ENCODE measurements around the gene CD22. TPM values are rescaled to one million over a fixed set of nuclear protein-coding genes. Genes with fewer than 3 reads are reported as not detected.
A peak's percentile ranks its signal among the peaks of the same experiment; 100 is the strongest.

CD22 gene
- total and polyA plus RNA-seq, 10 of the 15 experiments (the other 5 are each of a cell fraction or from before 2014, with no cell fraction given): 23.0 to 344 (median 181) TPM

DNA sequence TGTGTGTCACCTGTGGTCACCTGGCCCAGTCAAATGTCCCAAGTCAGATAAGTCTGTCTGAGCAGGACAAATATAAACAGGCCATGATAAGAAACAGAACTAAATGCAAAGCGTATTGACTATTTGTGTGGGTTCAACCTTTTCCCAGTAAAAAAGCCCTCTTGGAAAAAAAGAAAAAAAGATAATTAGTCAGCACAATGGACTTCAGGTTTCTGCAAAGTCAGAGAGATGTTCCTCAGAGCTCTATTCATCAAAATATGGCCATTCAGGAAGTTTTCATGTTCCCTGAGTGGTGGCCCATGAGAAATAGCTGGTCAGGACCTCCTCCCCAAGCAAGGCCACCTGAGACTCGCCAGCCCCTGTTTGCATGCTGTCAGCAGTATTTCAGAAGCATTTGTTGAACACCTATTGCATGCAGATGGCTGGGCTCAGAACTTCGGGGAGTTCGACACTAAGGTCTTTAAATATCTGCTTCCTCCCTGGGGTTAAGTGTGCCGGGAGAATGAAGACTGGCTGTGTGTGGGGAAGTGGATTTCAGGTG lies 32.0 kb downstream of the CD22 start:
- no TSS peak for BruUV-seq (replicated peaks)
- Histone ChIP-seq H2AFZ (ENCODE audit: control insufficient read depth, low read depth, low read length) (no peak overlapping the region), H3K36me3 (ENCODE audit: control insufficient read depth in 2 of 2, insufficient read depth in 2 of 2, low read length in 1 of 2) (no peaks in the 10 kb centered on the region), H3K4me1 (ENCODE audit: control insufficient read depth, insufficient read depth, low read length) (peaks cover 6% of the 10 kb centered on the region), H3K9ac (ENCODE audit: control insufficient read depth, insufficient read depth, low read length) (no peak overlapping the region), H3K9me3 (replicated peaks; ENCODE audit: control insufficient read depth, insufficient read depth, low read length) (no peaks in the 10 kb centered on the region), H3K27me3 (replicated peaks in 1 of 2; ENCODE audit: control insufficient read depth in 2 of 2, insufficient read depth in 2 of 2, low read length in 1 of 2) (0 out of 4 replicates have a peak, but pooled peaks cover 0 to 2% of the 10 kb centered on the region in 2 experiments), H3K4me2 (ENCODE audit: control insufficient read depth, insufficient read depth) (no peak overlapping the region), H3K4me3 (no peak overlapping the region), H3K27ac (ENCODE audit: control insufficient read depth, insufficient read depth) (no peak overlapping the region), H4K20me1 (ENCODE audit: control insufficient read depth, insufficient read depth) (no peaks in the 10 kb centered on the region), H3K79me2 (ENCODE audit: control insufficient read depth, insufficient read depth, low read length) (no peaks in the 10 kb centered on the region)
- TF ChIP-seq MEF2B (IDR thresholded peaks at IDR 0.05; ENCODE audit: partially characterized antibody, poor library complexity, severe bottlenecking) (peak; percentile 16), JUNB (IDR thresholded peaks at IDR 0.05) (no peak)
- ChIA-PET SMC1A (ENCODE audit: uncharacterized antibody, unreplicated experiment) (interaction anchor here (0.8 to 1.3 kb wide), 4 partner anchors 8 to 102 kb away, joined by 3 to 5 read pairs (median 4); no protein-coding TSS in a partner anchor), RAD21 (ENCODE audit: unreplicated experiment) (interaction anchor here (0.7 to 2.1 kb wide), 2 partner anchors 8 to 79 kb away, joined by 3 to 7 read pairs; no protein-coding TSS in a partner anchor), POLR2A (interaction anchor here (0.5 to 1.1 kb wide), 2 partner anchors 52 to 57 kb away, joined by 3 to 4 read pairs; no protein-coding TSS in a partner anchor), CTCF (interaction anchor here (0.6 to 1.1 kb wide), 7 partner anchors 8 to 147 kb away, joined by 3 to 7 read pairs (median 3); no protein-coding TSS in a partner anchor)
- in situ Hi-C loops (cut with MboI): no loop called here
- FAIRE-seq (no peak), ATAC-seq (no peak), DNase-seq (ENCODE audit: low read depth, low spot score) (no peak)
- intact Hi-C loops (cut with micrococcal nuclease; ENCODE audit: unreplicated experiment): no loop called here
- WGBS (ENCODE audit: insufficient coverage, insufficient replicate concordance, low lambda C conversion rate, missing lambda C conversion rate): 0% methylated on average over 5 of the region's 5 CpGs

DNA sequence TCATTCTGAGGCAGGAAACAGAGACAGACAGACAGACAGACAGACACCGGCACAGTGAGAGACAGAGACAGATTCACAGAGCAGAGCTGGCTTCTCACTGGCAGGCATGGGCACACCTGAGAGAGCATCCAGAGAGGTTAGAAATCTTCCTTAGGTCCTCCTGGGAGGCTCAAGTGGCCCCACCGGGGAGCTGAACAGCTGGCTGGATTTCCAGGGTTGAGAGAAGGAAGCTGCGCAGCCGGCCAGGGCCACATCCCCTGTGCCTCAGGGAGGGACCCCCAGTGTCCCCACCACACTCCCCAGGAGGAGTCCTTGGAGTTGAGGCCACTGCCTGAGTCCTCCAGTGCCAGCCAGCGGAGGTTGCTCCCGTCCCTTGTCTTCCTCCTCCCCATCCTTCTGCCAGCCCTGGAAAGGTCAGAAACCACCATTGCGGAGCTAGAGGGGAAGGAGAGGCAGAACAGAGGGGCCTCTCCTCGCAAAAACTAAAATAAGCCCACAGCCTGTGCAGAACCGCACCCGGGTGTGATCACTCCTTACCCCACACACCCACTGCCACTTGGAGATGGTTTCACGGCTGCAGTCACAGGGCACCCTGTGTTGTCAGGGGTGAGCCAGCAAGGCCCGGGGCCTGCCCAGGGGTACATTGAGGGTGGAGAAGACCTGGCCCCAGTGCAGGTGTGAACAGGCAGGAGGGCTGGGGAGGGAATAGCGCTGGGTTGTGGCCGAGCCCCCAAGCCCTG lies 33.4 kb downstream of the CD22 start:
- no TSS peak for BruUV-seq (replicated peaks)
- Histone ChIP-seq H3K9ac (ENCODE audit: control insufficient read depth, insufficient read depth, low read length) (no peak overlapping the region), H3K4me2 (ENCODE audit: control insufficient read depth, insufficient read depth) (no peak overlapping the region), H3K9me3 (replicated peaks; ENCODE audit: control insufficient read depth, insufficient read depth, low read length) (no peaks in the 10 kb centered on the region), H2AFZ (ENCODE audit: control insufficient read depth, low read depth, low read length) (no peak overlapping the region), H4K20me1 (ENCODE audit: control insufficient read depth, insufficient read depth) (no peaks in the 10 kb centered on the region), H3K27ac (ENCODE audit: control insufficient read depth, insufficient read depth) (no peak overlapping the region), H3K27me3 (replicated peaks in 1 of 2; ENCODE audit: control insufficient read depth in 2 of 2, insufficient read depth in 2 of 2, low read length in 1 of 2) (0 out of 4 replicates have a peak, but pooled peaks cover 0 to 2% of the 10 kb centered on the region in 2 experiments), H3K4me1 (ENCODE audit: control insufficient read depth, insufficient read depth, low read length) (peaks cover 5% of the 10 kb centered on the region), H3K36me3 (ENCODE audit: control insufficient read depth in 2 of 2, insufficient read depth in 2 of 2, low read length in 1 of 2) (no peaks in the 10 kb centered on the region), H3K79me2 (ENCODE audit: control insufficient read depth, insufficient read depth, low read length) (no peaks in the 10 kb centered on the region), H3K4me3 (no peak overlapping the region)
- in situ Hi-C loops (cut with MboI): no loop called here
- ATAC-seq: 0 out of 3 replicates have a peak, but pooled peaks have one; percentile 14
- ChIA-PET CTCF (interaction anchor here (1.2 kb wide), 1 partner anchor 148 kb away, joined by 3 read pairs; no protein-coding TSS in a partner anchor), RAD21 (ENCODE audit: unreplicated experiment) (interaction anchor here (0.6 to 2.1 kb wide), 4 partner anchors 9 to 221 kb away, joined by 3 to 7 read pairs (median 4); no protein-coding TSS in a partner anchor), POLR2A (no interaction called here), SMC1A (ENCODE audit: uncharacterized antibody, unreplicated experiment) (interaction anchor here (1.1 to 1.7 kb wide), 3 partner anchors 14 to 57 kb away, joined by 3 to 6 read pairs (median 5); no protein-coding TSS in a partner anchor)
- DNase-seq (ENCODE audit: low read depth, low spot score): no peak
- WGBS (ENCODE audit: insufficient coverage, insufficient replicate concordance, low lambda C conversion rate, missing lambda C conversion rate): 49% methylated on average over 14 of the region's 14 CpGs
- FAIRE-seq: no peak
- intact Hi-C loops (cut with micrococcal nuclease; ENCODE audit: unreplicated experiment): no loop called here
- TF ChIP-seq IRF4 (IDR thresholded peaks at IDR 0.05; ENCODE audit: low read depth, low read length) (no peak), NRF1 (conservative IDR thresholded peaks at IDR 0.05; ENCODE audit: low read depth, low read length) (no peak), DPF2 (IDR thresholded peaks at IDR 0.05) (no peak), SIN3A (IDR thresholded peaks at IDR 0.05; ENCODE audit: low read depth, low read length) (no peak), IKZF2 (IDR thresholded peaks at IDR 0.05) (no peak), EGR1 (IDR thresholded peaks at IDR 0.05; ENCODE audit: borderline replicate concordance in 1 of 2, low read depth in 2 of 2, low read length in 2 of 2) (no peak)
- TF ChIP-seq, protein P1, sequence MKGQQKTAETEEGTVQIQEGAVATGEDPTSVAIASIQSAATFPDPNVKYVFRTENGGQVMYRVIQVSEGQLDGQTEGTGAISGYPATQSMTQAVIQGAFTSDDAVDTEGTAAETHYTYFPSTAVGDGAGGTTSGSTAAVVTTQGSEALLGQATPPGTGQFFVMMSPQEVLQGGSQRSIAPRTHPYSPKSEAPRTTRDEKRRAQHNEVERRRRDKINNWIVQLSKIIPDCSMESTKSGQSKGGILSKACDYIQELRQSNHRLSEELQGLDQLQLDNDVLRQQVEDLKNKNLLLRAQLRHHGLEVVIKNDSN (IDR thresholded peaks at IDR 0.05; ENCODE audit: borderline replicate concordance, extremely low read length, insufficient read depth, low read depth, low read length): no peak
- TF ChIP-seq, protein P2, sequence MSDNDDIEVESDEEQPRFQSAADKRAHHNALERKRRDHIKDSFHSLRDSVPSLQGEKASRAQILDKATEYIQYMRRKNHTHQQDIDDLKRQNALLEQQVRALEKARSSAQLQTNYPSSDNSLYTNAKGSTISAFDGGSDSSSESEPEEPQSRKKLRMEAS (IDR thresholded peaks at IDR 0.05; ENCODE audit: low read depth, low read length): no peak
